ENCODE results near the gene SH3PXD2A.
A peak's percentile ranks its signal among the peaks of the same experiment; 100 is the strongest.

SH3PXD2A gene

GRCh38 chr10:103680869-103681236 lies 174.5 kb downstream of the SH3PXD2A start:
- Histone ChIP-seq H3K27ac (no peak overlapping the region), H3K36me3 (no peaks in the 10 kb centered on the region), H3K27me3 (peaks cover 4% of the 10 kb centered on the region), H3K9me3 (no peaks in the 10 kb centered on the region), H3K4me3 (ENCODE audit: low read depth in 1 of 2, low read length in 1 of 2) (no peak overlapping the region), H3K4me1 (ENCODE audit: control insufficient read depth in 1 of 2, insufficient read depth in 1 of 2, low read depth in 1 of 2, low read length in 1 of 2) (peaks cover 0 to 7% of the 10 kb centered on the region in 2 experiments)
- TF ChIP-seq, protein P1, sequence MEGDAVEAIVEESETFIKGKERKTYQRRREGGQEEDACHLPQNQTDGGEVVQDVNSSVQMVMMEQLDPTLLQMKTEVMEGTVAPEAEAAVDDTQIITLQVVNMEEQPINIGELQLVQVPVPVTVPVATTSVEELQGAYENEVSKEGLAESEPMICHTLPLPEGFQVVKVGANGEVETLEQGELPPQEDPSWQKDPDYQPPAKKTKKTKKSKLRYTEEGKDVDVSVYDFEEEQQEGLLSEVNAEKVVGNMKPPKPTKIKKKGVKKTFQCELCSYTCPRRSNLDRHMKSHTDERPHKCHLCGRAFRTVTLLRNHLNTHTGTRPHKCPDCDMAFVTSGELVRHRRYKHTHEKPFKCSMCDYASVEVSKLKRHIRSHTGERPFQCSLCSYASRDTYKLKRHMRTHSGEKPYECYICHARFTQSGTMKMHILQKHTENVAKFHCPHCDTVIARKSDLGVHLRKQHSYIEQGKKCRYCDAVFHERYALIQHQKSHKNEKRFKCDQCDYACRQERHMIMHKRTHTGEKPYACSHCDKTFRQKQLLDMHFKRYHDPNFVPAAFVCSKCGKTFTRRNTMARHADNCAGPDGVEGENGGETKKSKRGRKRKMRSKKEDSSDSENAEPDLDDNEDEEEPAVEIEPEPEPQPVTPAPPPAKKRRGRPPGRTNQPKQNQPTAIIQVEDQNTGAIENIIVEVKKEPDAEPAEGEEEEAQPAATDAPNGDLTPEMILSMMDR (IDR thresholded peaks at IDR 0.05): no peak

DNA sequence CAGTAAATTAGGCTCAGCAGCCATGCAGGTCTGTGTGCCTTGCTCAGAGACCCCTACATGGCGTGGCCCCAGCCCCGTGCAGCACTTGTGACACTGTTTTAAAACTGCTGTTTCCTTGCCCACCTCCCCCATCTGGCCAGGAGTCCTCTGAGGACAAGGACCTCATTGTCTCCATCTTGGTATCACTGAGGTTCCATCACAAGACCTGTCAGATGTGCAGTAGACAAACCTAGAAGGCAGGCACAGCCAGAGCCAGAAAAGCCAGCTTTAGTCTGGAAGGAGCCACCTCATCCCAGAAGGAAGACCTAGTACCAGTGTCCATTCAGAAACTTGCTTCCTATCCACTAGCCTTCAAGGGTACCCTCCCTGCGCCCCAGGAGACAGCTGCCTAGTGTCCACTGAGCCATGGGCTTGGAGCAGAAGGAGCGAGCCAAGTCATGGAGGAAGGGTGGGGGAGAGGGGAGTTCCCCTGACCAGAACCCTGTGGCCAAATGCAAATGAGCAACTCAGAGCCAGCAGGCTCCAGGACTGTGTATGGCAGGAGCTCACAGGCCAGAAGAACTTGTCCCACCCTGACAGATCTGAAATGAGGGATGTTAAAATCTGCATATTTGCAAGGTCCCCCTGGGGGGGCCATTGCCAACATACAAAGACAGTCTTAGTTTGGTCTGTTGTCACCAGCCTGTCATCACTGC lies 176.1 kb downstream of the SH3PXD2A start:
- Histone ChIP-seq H3K36me3 (no peaks in the 10 kb centered on the region), H3K4me1 (ENCODE audit: control insufficient read depth in 1 of 2, insufficient read depth in 1 of 2, low read depth in 1 of 2, low read length in 1 of 2) (peaks cover 0 to 7% of the 10 kb centered on the region in 2 experiments), H3K4me3 (ENCODE audit: low read depth in 1 of 2, low read length in 1 of 2) (no peak overlapping the region), H3K27ac (no peak overlapping the region), H3K27me3 (peaks cover 4% of the 10 kb centered on the region), H3K9me3 (no peaks in the 10 kb centered on the region)
- TF ChIP-seq, protein P1 (IDR thresholded peaks at IDR 0.05): no peak

DNA sequence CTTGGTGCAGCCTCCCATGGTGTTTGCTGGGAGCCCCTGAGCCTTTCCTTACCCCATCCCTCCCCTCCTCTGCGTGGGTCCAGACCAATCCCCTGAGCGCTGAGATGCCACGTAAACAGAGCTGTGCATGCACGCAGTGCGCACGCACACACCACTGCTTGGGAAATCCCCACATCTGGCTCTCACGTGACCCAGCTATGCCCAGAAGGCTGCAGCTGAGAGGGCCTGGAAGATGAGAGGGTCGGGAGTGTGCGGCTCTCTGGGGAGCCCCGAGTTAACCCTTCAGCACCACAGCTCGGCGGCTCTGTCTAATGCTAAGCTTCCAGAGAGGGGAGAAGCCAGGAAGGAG lies 177.2 kb downstream of the SH3PXD2A start:
- Histone ChIP-seq H3K4me3 (ENCODE audit: low read depth in 1 of 2, low read length in 1 of 2) (peak overlapping the region in 1 of 2 experiments; percentile 24), H3K4me1 (ENCODE audit: control insufficient read depth in 1 of 2, insufficient read depth in 1 of 2, low read depth in 1 of 2, low read length in 1 of 2) (peaks cover 0 to 7% of the 10 kb centered on the region in 2 experiments), H3K27ac (no peak overlapping the region), H3K27me3 (peaks cover 4% of the 10 kb centered on the region), H3K9me3 (no peaks in the 10 kb centered on the region), H3K36me3 (no peaks in the 10 kb centered on the region)
- TF ChIP-seq, protein P1 (IDR thresholded peaks at IDR 0.05): no peak

DNA sequence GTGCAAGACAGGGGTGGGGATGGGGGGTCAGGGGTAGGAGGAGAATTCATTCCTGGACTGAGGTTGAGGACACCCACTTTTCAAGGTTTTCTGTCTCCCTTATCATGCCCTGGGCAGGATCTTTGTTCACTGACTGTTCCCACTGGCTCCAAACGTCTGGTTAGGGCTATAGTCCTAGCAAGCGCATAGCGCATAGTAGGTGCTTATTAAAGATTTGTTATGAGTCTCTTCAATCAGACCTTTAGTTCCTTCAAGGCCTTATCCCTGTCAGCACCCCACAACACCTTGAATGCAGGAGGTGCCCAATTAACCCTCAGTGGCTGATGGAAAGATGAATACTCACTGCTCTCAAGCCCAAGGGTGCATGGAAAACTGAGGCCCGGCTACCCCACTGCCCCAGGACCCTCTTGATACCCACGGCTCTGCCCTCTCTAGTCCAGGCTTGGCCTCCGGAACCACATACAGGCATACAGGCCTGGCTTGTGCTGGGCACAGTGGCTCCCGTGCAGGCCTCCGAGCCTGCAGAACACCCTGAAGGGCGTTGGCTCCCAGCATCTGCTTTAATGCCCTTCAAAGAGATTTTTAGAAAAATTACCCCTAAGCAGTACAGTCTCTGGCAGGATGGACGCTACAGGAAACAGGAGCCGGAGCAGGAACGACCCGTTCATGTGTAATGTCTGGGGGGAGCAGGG lies 177.7 kb downstream of the SH3PXD2A start:
- Histone ChIP-seq H3K27ac (no peak overlapping the region), H3K27me3 (peaks cover 4% of the 10 kb centered on the region), H3K9me3 (no peaks in the 10 kb centered on the region), H3K4me1 (ENCODE audit: control insufficient read depth in 1 of 2, insufficient read depth in 1 of 2, low read depth in 1 of 2, low read length in 1 of 2) (peaks cover 0 to 7% of the 10 kb centered on the region in 2 experiments), H3K36me3 (no peaks in the 10 kb centered on the region), H3K4me3 (ENCODE audit: low read depth in 1 of 2, low read length in 1 of 2) (peak overlapping the region in 1 of 2 experiments; percentile 24)
- TF ChIP-seq, protein P1 (IDR thresholded peaks at IDR 0.05): no peak

DNA sequence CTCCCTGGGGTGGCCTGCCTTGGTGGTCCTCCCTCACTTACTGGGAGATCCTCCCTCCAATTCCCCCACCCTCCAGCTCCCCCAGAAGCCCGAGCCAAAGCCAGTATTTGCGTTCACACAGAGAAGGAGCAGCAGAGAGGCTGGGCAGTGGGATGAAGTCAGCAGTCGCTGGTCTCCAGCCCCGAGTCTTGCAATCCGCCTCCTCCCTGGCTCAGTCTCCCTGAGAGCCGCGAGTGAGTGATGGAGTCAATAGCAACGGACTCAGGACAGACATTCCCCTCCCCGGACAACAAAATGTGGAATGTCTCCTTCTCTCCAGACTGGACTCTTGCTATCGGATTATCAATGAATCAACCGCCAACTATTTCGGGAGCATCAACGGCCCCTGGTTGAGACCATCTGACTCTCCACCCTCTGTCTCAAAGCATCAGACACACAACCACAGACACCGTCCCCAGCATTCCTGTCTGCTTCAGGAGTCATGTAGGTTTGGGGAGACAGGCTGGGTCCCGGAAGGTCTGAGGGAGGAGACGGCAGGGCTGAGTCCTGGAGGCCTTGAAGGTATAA lies 178.4 kb downstream of the SH3PXD2A start:
- TF ChIP-seq, protein P1 (IDR thresholded peaks at IDR 0.05): no peak
- Histone ChIP-seq H3K27ac (no peak overlapping the region), H3K4me3 (ENCODE audit: low read depth in 1 of 2, low read length in 1 of 2) (no peak overlapping the region), H3K9me3 (no peaks in the 10 kb centered on the region), H3K4me1 (ENCODE audit: control insufficient read depth in 1 of 2, insufficient read depth in 1 of 2, low read depth in 1 of 2, low read length in 1 of 2) (peaks cover 0 to 7% of the 10 kb centered on the region in 2 experiments), H3K27me3 (peaks cover 4% of the 10 kb centered on the region), H3K36me3 (no peaks in the 10 kb centered on the region)

All from neutrophil (primary cell).